T-helper 1 cell treated with Interleukin-12 subunit alpha and Interleukin-12 subunit beta and Interleukin-4 antibody, amounts not matched to agents 30 ng/mL and 1 ng/mL, for 36 hours (primary cell): ENCODE data around the gene ACOT12. TPM values are rescaled to one million over a fixed set of nuclear protein-coding genes. Genes with fewer than 3 reads are reported as not detected.

Experiments used
- intact Hi-C: fragments of 100-400 bp; cut with micrococcal nuclease; formaldehyde crosslinking; loops from one replicate; pipeline ENCODE4 v1.15.1; 2024
- total RNA-seq: library from RNA; stranded (reverse); gene quantifications from 2 replicates; pipeline ENCODE4 v1.2.3, GENCODE V29; 2022

ACOT12 gene
- total RNA-seq, 1 donor from 2014 or later: not detected

GRCh38 chr5:81401266-81401665 is 7.3 kb upstream of the ACOT12 start:
- intact Hi-C loops: no loop called here

- intact Hi-C loops: no loop called here
Measured at GRCh38 chr5:81400375-81400774, 6.4 kb upstream of the ACOT12 start.

GRCh38 chr5:81398741-81399140 is 4.8 kb upstream of the ACOT12 start:
- intact Hi-C loops: no loop called here

- intact Hi-C loops: no loop called here
Measured at GRCh38 chr5:81397176-81397575, 3.2 kb upstream of the ACOT12 start.

- intact Hi-C loops: no loop called here
Measured at GRCh38 chr5:81395262-81395661, 1.3 kb upstream of the ACOT12 start.

- intact Hi-C loops: no loop called here
Measured at GRCh38 chr5:81393430-81393782, 528 bp downstream of the ACOT12 start.

- intact Hi-C loops: no loop called here
Measured at GRCh38 chr5:81389025-81389424, 4.9 kb downstream of the ACOT12 start.

GRCh38 chr5:81388169-81388568 is 5.8 kb downstream of the ACOT12 start:
- intact Hi-C loops: no loop called here

- intact Hi-C loops: no loop called here
Measured at GRCh38 chr5:81383867-81384266, 10.1 kb downstream of the ACOT12 start.

GRCh38 chr5:81371354-81371876 is 22.5 kb downstream of the ACOT12 start:
- intact Hi-C loops: no loop called here

GRCh38 chr5:81370912-81371311 is 23.0 kb downstream of the ACOT12 start:
- intact Hi-C loops: no loop called here

- intact Hi-C loops: no loop called here
Measured at GRCh38 chr5:81365541-81365940, 28.4 kb downstream of the ACOT12 start.

GRCh38 chr5:81363093-81363871 is 30.7 kb downstream of the ACOT12 start:
- intact Hi-C loops: no loop called here

- intact Hi-C loops: no loop called here
Measured at GRCh38 chr5:81361600-81361999, 32.3 kb downstream of the ACOT12 start.

GRCh38 chr5:81360640-81361039 is 33.3 kb downstream of the ACOT12 start:
- intact Hi-C loops: no loop called here

- intact Hi-C loops: no loop called here
Measured at GRCh38 chr5:81359881-81360280, 34.1 kb downstream of the ACOT12 start.

- intact Hi-C loops: no loop called here
Measured at GRCh38 chr5:81359108-81359507, 34.8 kb downstream of the ACOT12 start.

- intact Hi-C loops: no loop called here
Measured at GRCh38 chr5:81355291-81356251, 38.4 kb downstream of the ACOT12 start.

GRCh38 chr5:81354093-81354492 is 39.8 kb downstream of the ACOT12 start:
- intact Hi-C loops: no loop called here

- intact Hi-C loops: no loop called here
Measured at GRCh38 chr5:81353189-81353588, 40.7 kb downstream of the ACOT12 start.

GRCh38 chr5:81350507-81350906 is 43.4 kb downstream of the ACOT12 start:
- intact Hi-C loops: no loop called here

- intact Hi-C loops: no loop called here
Measured at GRCh38 chr5:81349161-81349560, 44.8 kb downstream of the ACOT12 start.
